SK-N-MC (cell line): ENCODE results near the gene PHKB.

Experiments
- DNase-seq: peaks from one replicate; pipeline ENCODE4 v3.0.0-alpha.2; 2011; ENCODE audit warnings: low read depth, low spot score
- H3K27ac ChIP-seq: fragments of 200-600 bp; sonication (generic); 2 replicates; pipeline ENCODE4 v1.5.1; 2016; ENCODE audit warnings: mixed run types
- H3K36me3 ChIP-seq: fragments of 200-600 bp; sonication (generic); 2 replicates; pipeline ENCODE4 v1.6.1; 2017; ENCODE audit warnings: antibody characterized with exemption, low read length, mixed read lengths; ENCODE audit not compliant: insufficient read depth
- H3K4me3 ChIP-seq: fragments of 200-600 bp; sonication (generic); 2 replicates; pipeline ENCODE4 v1.5.1; 2016
- H3K9ac ChIP-seq: fragments of 200-600 bp; sonication (generic); 2 replicates; pipeline ENCODE4 v1.8.0; 2017; ENCODE audit warnings: mixed run types, mixed read lengths; ENCODE audit not compliant: insufficient read length
- H3K9me3 ChIP-seq: fragments of 200-600 bp; sonication (generic); 2 replicates; pipeline ENCODE4 v1.6.1; 2017; ENCODE audit warnings: low read depth, mild to moderate bottlenecking, antibody characterized with exemption, low read length, moderate library complexity, mixed read lengths
- EZH2 ChIP-seq: fragments of 200-600 bp; sonication (generic); IDR thresholded peaks from one replicate; pipeline ENCODE4 v1.6.1; 2017; ENCODE audit warnings: antibody characterized with exemption
- FOXP2 ChIP-seq: optimal IDR thresholded peaks from 2 replicates; pipeline ENCODE3; 2011; ENCODE audit warnings: mild to moderate bottlenecking, moderate library complexity; ENCODE audit not compliant: insufficient read depth; ENCODE audit errors: extremely low read length, control extremely low read depth
- POLR2AphosphoS5 ChIP-seq: IDR thresholded peaks from 2 replicates; pipeline ENCODE4 v1.6.1; 2012; ENCODE audit warnings: mild to moderate bottlenecking, low read depth, low read length, borderline replicate concordance

Gene PHKB

DNA sequence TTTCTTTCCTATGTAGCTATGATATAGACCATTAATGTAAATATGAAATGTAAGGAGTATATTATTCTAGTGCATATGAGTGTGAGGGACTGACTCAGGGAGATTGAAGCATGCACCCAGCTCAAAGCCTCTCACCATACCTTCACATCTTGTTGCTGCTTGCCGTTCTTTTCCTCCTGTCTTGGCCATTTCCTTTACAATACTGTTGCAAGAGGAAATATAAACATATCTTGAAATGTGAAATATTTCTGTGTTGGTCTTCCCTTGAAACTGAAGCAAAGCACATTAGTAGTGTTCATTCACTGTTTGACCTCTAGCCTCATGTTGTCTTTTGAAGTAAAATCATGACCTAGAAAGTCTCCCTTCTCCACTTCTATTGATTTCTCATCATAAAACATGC lies 46.6 kb downstream of the PHKB start:
- no peak overlapping the region for H3K9ac ChIP-seq
- no peak overlapping the region for H3K4me3 ChIP-seq
- no peak for DNase-seq
- no peaks in the 10 kb centered on the region; the same call in 1 of the 2 replicates for H3K36me3 ChIP-seq
- H3K9me3 ChIP-seq, result no peaks in the 10 kb centered on the region
- no peak overlapping the region for H3K27ac ChIP-seq
- TF ChIP-seq EZH2 (no peak), POLR2AphosphoS5 (no peak), FOXP2 (no peak)

DNA sequence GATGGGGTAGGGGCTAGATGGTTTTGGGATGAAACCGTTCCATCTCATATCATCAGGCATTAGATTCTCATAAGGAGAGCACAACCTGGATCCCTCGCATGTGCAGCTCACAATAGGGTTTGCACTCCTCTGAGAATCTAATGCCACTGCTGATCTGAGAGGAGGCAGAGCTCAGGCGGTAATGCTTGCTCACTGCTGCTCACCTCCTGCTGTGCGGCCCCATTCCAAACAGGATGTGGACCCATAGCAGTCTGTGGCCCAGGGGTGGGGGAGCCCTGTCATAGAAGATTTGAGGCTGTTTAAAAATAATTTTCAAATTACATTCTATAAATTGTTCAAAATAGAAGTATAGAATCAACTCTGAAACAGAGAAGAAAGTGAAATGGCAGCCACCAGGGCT lies 50.8 kb downstream of the PHKB start:
- DNase-seq, result no peak
- H3K4me3 ChIP-seq, result no peak overlapping the region
- TF ChIP-seq FOXP2, result no peak
- TF ChIP-seq EZH2, result no peak
- no peak for TF ChIP-seq POLR2AphosphoS5
- H3K9ac ChIP-seq, result no peak overlapping the region
- H3K9me3 ChIP-seq, result no peaks in the 10 kb centered on the region
- no peak overlapping the region for H3K27ac ChIP-seq
- H3K36me3 ChIP-seq, result no peaks in the 10 kb centered on the region

GRCh38 chr16:47519037-47519436 lies 57.9 kb downstream of the PHKB start:
- TF ChIP-seq FOXP2 (no peak), EZH2 (no peak), POLR2AphosphoS5 (no peak)
- H3K36me3 ChIP-seq, result no peaks in the 10 kb centered on the region
- DNase-seq, result no peak
- no peak overlapping the region for H3K9ac ChIP-seq
- H3K9me3 ChIP-seq, result no peaks in the 10 kb centered on the region
- no peak overlapping the region for H3K4me3 ChIP-seq
- no peak overlapping the region for H3K27ac ChIP-seq

DNA sequence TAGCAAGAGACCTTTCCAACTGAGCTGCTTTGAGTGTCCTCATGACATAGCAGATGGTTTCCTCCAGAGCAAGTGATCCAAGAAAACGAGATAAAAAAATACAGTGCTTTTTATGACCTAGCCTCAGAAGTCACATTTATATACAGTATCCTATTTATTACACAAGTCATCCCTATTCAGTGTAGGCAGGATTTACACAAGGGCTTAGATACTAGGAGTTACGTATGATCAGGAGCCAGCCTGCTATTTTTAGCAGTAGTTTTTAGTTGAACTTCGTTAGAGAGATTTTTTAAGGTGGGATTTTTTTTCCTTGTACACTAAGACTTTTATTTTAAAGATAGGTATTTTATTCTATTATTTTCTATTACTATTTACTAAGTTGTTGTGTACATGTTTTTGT lies 58.4 kb downstream of the PHKB start:
- no peak for DNase-seq
- no peak overlapping the region for H3K27ac ChIP-seq
- no peak overlapping the region for H3K9ac ChIP-seq
- H3K4me3 ChIP-seq, result no peak overlapping the region
- H3K9me3 ChIP-seq, result no peaks in the 10 kb centered on the region
- no peaks in the 10 kb centered on the region for H3K36me3 ChIP-seq
- TF ChIP-seq POLR2AphosphoS5 (no peak), FOXP2 (no peak)

DNA sequence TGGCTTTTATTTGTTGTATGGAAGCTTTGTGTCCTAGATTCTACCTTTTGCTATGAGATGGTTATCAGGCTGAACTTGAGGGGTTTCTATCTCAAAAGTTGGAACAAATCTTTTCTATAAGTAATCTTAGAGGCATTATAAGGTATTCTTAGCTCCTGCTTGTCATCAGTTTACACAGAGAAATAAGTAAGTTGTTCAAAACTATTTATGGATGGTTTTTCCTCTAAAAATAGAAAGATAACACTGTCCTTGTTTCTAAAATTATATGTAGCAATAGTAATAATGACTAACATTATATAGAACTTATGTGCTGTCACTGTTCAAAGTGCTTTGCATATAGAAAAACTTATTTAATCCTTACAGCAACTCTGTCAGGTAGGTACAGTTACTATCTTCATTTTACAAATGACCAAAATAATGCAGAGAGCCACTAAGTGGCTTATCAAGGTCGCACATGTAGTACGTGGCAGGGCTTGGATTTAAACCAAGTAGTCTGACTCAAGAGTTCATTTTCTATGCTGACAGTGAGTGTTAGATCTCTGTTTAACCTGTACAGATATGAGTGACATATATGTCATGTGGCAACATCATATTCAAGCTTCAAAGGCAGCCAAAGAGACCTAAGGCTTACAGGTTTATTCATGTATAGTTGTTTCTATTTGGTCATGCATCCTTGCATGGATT lies 59.0 kb downstream of the PHKB start:
- TF ChIP-seq FOXP2 (no peak), EZH2 (no peak), POLR2AphosphoS5 (no peak)
- Histone ChIP-seq H3K27ac (no peak overlapping the region), H3K9ac (no peak overlapping the region), H3K36me3 (no peaks in the 10 kb centered on the region), H3K4me3 (no peak overlapping the region), H3K9me3 (no peaks in the 10 kb centered on the region)
- no peak for DNase-seq

DNA sequence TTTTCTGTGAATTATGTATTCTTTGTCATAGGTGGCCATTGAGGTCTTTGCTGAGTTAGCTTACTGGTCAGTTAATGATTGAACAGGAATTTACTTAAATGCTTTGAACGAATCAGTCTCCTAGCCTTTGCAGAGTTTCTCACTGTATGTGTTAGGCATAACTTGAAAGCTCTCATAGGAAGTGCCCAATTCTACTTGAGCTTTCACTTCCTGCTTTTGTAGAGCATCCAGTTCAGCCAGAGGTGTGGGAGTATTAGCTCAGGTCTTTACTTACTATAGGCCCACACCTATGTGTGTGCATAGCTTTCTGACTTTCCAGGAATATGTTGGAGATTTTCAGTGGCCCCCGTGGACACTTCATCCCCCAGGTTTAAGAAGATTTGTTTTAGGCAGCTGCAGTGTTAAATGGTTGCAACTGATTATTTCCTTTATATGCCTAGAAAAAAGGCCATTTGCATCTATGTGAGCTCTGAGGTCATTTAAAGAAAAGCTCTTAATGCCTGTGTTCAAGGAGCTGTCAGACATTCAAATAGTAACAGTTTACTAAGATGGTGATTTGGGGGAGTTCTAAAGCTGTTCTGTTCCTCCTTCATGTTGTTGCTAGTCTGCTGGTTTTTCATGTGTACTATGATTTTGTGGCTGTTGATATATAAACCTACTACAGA lies 62.3 kb downstream of the PHKB start:
- no peak overlapping the region for H3K27ac ChIP-seq
- H3K4me3 ChIP-seq, result no peak overlapping the region
- no peak overlapping the region for H3K9ac ChIP-seq
- no peak for DNase-seq
- no peak for TF ChIP-seq EZH2
- TF ChIP-seq POLR2AphosphoS5, result no peak
- TF ChIP-seq FOXP2, result no peak
- no peaks in the 10 kb centered on the region for H3K9me3 ChIP-seq
- no peaks in the 10 kb centered on the region for H3K36me3 ChIP-seq

- no peaks in the 10 kb centered on the region for H3K9me3 ChIP-seq
- H3K36me3 ChIP-seq, result no peaks in the 10 kb centered on the region
- H3K27ac ChIP-seq, result no peak overlapping the region
- no peak overlapping the region for H3K4me3 ChIP-seq
- TF ChIP-seq FOXP2 (no peak), POLR2AphosphoS5 (no peak), EZH2 (no peak)
- no peak for DNase-seq
- H3K9ac ChIP-seq, result no peak overlapping the region
Observed at GRCh38 chr16:47524007-47524405, 62.9 kb downstream of the PHKB start.

- no peak for DNase-seq
- no peak for TF ChIP-seq EZH2
- TF ChIP-seq FOXP2, result no peak
- TF ChIP-seq POLR2AphosphoS5, result no peak
Observed at GRCh38 chr16:47528431-47528830, 67.3 kb downstream of the PHKB start.

More at GRCh38 chr16:47528431-47528830, 67.3 kb downstream of the PHKB start:
- Histone ChIP-seq H3K9me3 (no peaks in the 10 kb centered on the region), H3K4me3 (no peak overlapping the region), H3K36me3 (no peaks in the 10 kb centered on the region), H3K9ac (no peak overlapping the region), H3K27ac (no peak overlapping the region)
